GM12878 (cell line): ENCODE data around the gene RNF31. TPM values are rescaled to one million over a fixed set of nuclear protein-coding genes. Genes with fewer than 3 reads are reported as not detected.

Source experiments
- BRCA1 ChIP-seq: IDR thresholded peaks from 2 replicates; pipeline ENCODE4 v1.6.1; 2011; ENCODE audit warnings: low read depth, low read length, improper control_type of control experiment
- CREB1 ChIP-seq: IDR thresholded peaks from 2 replicates; pipeline ENCODE4 v1.6.1; 2012; ENCODE audit warnings: low read depth, mild to moderate bottlenecking, inconsistent platforms
- EZH2 ChIP-seq: IDR thresholded peaks from 2 replicates; pipeline ENCODE4 v1.6.1; 2012; ENCODE audit warnings: low read depth, mild to moderate bottlenecking, control low read depth, inconsistent platforms, low read length, borderline replicate concordance; ENCODE audit not compliant: control insufficient read depth
- FOS ChIP-seq: IDR thresholded peaks from 3 replicates; pipeline ENCODE4 v1.6.1; 2011; ENCODE audit warnings: borderline replicate concordance; ENCODE audit not compliant: insufficient read length; ENCODE audit errors: extremely low read depth
- IKZF2 ChIP-seq, 2 experiments: fragments of 450-650 bp; IDR thresholded peaks; 2 replicates each; pipeline ENCODE4 v1.6.1; 2017; ENCODE audit warnings: mild to moderate bottlenecking in 2 of 2, moderate library complexity in 2 of 2
- LARP7 ChIP-seq: fragments of 450-650 bp; IDR thresholded peaks from 2 replicates; pipeline ENCODE4 v1.6.1; 2017; ENCODE audit warnings: mild to moderate bottlenecking
- NR2C2 ChIP-seq: IDR thresholded peaks from 2 replicates; pipeline ENCODE4 v1.6.1; 2011; ENCODE audit warnings: borderline replicate concordance, low read depth; ENCODE audit not compliant: control insufficient read depth, insufficient read length
- NR2F1 ChIP-seq: fragments of 450-650 bp; conservative IDR thresholded peaks from 2 replicates; pipeline ENCODE4 v1.6.1; 2017; ENCODE audit warnings: mild to moderate bottlenecking
- PAX5 ChIP-seq: IDR thresholded peaks from 2 replicates; pipeline ENCODE4 v1.6.1; 2011; ENCODE audit warnings: low read depth, low read length, borderline replicate concordance
- POLR2AphosphoS5 ChIP-seq: IDR thresholded peaks from 2 replicates; pipeline ENCODE4 v1.6.1; 2011; ENCODE audit warnings: mild to moderate bottlenecking, low read length, inconsistent platforms
- TCF7 ChIP-seq: IDR thresholded peaks from 2 replicates; pipeline ENCODE4 v1.6.1; 2014; ENCODE audit warnings: antibody characterized with exemption, borderline replicate concordance
- polyA plus RNA-seq, 11 experiments: library from polyadenylated mRNA; depleted of rRNA in 4 of 11; unstranded in 6 of 11; stranded (reverse) in 5 of 11; fragments of >200 nt; fragmentation: Nextera tagmentation in 4 of 11; fragmentation: Illumina TruSeq in 1 of 11; extraction: Ambion mirVana in 4 of 11; extraction: Trizol in 1 of 11; gene quantifications; 1 replicate in 1 of 11; 2 replicates in 10 of 11; pipeline versions ENCODE4 v1.2.1 to v1.2.3, GENCODE V29; 2011 to 2016; ENCODE audit warnings: inconsistent platforms in 2 of 11, missing spikeins in 2 of 11, low read depth in 1 of 11
- total RNA-seq, 4 experiments: library from RNA; depleted of rRNA in 3 of 4; stranded (reverse); fragments of >200 nt in 3 of 4; fragmentation: Illumina TruSeq in 1 of 4; extraction: Trizol in 1 of 4; gene quantifications; 2 replicates each; pipeline versions ENCODE4 v1.2.1 to v1.2.3, GENCODE V29; 2013 to 2021
- TF ChIP-seq, protein P1 (sequence below): IDR thresholded peaks from 2 replicates; pipeline ENCODE4 v1.6.1; 2011; ENCODE audit warnings: borderline replicate concordance, low read depth, mild to moderate bottlenecking, moderate library complexity, mixed read lengths, low read length; ENCODE audit not compliant: insufficient read depth; ENCODE audit errors: extremely low read length
- TF ChIP-seq, protein P2 (sequence below): IDR thresholded peaks from 2 replicates; pipeline ENCODE4 v1.6.1; 2011; ENCODE audit warnings: mild to moderate bottlenecking, low read depth, low read length, moderate library complexity; ENCODE audit not compliant: insufficient replicate concordance
- TF ChIP-seq, protein P3 (sequence below): fragments of 450-650 bp; formaldehyde crosslinking; IDR thresholded peaks from 2 replicates; pipeline ENCODE4 v1.4.0; 2022; ENCODE audit warnings: mild to moderate bottlenecking, moderate library complexity
- TF ChIP-seq, protein P4 (sequence below): fragments of 450-650 bp; IDR thresholded peaks from 2 replicates; pipeline ENCODE4 v1.6.1; 2017; ENCODE audit warnings: low read depth, mild to moderate bottlenecking, moderate library complexity
- TF ChIP-seq, protein P5 (sequence below): IDR thresholded peaks from 2 replicates; pipeline ENCODE4 v1.6.1; 2011; ENCODE audit warnings: low read depth, mild to moderate bottlenecking, low read length, moderate library complexity, borderline replicate concordance; ENCODE audit errors: extremely low read depth
- TF ChIP-seq, protein P6 (sequence below): IDR thresholded peaks from 2 replicates; pipeline ENCODE4 v1.6.1; 2012; ENCODE audit warnings: low read depth, low read length, improper control_type of control experiment

Gene RNF31
- total and polyA plus RNA-seq, 10 of the 15 experiments (the other 5 are each of a cell fraction or from before 2014, with no cell fraction given), result 8.5 to 92.7 (median 52.0) TPM

DNA sequence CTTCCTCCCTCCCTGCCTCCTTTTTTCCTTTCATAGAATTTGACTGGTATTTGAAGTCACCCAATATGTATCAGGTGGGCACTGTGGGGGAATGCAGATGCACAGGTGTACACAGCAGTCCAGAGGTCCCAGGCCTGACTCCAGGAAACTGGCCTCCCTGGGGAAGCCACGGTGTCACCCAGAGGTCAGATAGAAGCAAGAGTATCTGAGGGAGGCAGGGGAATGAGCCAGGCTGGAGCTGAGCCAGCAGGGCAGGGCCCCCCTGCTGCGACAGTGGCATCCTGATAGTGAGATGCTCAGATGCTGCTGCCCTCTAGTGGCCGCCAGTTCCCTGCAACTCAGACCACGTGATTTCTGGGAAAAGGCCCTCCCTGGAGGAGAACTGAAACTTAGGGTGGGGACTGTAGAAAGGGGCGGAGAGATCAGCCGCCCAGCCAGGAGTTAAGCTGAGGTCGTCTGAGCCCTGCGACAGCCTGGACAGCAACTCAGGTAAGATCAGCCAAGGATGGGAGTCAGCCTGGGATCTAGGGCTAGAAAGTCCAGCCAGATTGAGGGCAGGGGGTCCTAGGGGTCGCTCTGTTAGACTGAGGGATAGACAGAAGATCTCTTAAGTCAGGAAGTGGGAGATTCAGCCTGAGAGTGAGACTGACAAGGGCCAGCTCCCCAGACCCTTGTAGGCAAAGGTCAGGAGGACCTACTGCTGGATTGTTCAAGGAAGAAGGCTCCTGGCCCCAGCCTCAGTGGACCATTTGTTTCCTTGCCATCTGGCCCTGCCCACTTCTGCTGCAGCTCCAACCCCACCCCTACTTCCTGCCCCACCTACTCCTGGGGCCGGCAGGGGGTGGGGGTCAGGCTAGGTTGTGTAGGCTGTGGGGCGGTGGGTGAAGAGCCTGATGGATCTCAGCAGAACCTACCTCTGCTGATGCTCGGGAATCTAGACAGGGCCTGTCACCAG lies 13.8 kb downstream of the RNF31 start, which contains the start of gene IRF9 (continued):
- TF ChIP-seq BRCA1, result no peak
- TF ChIP-seq, protein P1, sequence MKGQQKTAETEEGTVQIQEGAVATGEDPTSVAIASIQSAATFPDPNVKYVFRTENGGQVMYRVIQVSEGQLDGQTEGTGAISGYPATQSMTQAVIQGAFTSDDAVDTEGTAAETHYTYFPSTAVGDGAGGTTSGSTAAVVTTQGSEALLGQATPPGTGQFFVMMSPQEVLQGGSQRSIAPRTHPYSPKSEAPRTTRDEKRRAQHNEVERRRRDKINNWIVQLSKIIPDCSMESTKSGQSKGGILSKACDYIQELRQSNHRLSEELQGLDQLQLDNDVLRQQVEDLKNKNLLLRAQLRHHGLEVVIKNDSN, result peak; percentile 95
- TF ChIP-seq, protein P2, sequence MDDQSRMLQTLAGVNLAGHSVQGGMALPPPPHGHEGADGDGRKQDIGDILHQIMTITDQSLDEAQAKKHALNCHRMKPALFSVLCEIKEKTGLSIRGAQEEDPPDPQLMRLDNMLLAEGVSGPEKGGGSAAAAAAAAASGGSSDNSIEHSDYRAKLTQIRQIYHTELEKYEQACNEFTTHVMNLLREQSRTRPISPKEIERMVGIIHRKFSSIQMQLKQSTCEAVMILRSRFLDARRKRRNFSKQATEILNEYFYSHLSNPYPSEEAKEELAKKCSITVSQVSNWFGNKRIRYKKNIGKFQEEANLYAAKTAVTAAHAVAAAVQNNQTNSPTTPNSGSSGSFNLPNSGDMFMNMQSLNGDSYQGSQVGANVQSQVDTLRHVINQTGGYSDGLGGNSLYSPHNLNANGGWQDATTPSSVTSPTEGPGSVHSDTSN, result no peak
- peak; percentile 68 for TF ChIP-seq LARP7
- peak; percentile 55; the same call in 1 of the 2 replicates for TF ChIP-seq PAX5
- TF ChIP-seq CREB1, result peak; percentile 74
- TF ChIP-seq, protein P3, sequence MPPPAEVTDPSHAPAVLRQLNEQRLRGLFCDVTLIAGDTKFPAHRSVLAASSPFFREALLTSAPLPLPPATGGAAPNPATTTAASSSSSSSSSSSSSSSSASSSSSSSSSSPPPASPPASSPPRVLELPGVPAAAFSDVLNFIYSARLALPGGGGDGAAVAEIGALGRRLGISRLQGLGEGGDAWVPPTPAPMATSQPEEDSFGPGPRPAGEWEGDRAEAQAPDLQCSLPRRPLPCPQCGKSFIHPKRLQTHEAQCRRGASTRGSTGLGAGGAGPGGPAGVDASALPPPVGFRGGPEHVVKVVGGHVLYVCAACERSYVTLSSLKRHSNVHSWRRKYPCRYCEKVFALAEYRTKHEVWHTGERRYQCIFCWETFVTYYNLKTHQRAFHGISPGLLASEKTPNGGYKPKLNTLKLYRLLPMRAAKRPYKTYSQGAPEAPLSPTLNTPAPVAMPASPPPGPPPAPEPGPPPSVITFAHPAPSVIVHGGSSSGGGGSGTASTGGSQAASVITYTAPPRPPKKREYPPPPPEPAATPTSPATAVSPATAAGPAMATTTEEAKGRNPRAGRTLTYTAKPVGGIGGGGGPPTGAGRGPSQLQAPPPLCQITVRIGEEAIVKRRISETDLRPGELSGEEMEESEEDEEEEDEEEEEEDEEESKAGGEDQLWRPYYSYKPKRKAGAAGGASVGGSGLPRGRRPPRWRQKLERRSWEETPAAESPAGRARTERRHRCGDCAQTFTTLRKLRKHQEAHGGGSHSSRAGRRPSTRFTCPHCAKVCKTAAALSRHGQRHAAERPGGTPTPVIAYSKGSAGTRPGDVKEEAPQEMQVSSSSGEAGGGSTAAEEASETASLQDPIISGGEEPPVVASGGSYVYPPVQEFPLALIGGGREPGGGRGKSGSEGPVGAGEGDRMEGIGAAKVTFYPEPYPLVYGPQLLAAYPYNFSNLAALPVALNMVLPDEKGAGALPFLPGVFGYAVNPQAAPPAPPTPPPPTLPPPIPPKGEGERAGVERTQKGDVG, result no peak
- peak; percentile 51 to 75 for TF ChIP-seq IKZF2 (IDR thresholded peaks at IDR 0.05)
- no peak for TF ChIP-seq NR2C2
- peak; percentile 41; the same call in 1 of the 2 replicates for TF ChIP-seq TCF7
- TF ChIP-seq, protein P4, sequence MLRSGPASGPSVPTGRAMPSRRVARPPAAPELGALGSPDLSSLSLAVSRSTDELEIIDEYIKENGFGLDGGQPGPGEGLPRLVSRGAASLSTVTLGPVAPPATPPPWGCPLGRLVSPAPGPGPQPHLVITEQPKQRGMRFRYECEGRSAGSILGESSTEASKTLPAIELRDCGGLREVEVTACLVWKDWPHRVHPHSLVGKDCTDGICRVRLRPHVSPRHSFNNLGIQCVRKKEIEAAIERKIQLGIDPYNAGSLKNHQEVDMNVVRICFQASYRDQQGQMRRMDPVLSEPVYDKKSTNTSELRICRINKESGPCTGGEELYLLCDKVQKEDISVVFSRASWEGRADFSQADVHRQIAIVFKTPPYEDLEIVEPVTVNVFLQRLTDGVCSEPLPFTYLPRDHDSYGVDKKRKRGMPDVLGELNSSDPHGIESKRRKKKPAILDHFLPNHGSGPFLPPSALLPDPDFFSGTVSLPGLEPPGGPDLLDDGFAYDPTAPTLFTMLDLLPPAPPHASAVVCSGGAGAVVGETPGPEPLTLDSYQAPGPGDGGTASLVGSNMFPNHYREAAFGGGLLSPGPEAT, result peak; percentile 73
- TF ChIP-seq POLR2AphosphoS5, result peak; percentile 99
- no peak for TF ChIP-seq FOS
- TF ChIP-seq, protein P5, sequence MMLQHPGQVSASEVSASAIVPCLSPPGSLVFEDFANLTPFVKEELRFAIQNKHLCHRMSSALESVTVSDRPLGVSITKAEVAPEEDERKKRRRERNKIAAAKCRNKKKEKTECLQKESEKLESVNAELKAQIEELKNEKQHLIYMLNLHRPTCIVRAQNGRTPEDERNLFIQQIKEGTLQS, result peak; percentile 92
- peak; percentile 82 for TF ChIP-seq NR2F1
- TF ChIP-seq, protein P6, sequence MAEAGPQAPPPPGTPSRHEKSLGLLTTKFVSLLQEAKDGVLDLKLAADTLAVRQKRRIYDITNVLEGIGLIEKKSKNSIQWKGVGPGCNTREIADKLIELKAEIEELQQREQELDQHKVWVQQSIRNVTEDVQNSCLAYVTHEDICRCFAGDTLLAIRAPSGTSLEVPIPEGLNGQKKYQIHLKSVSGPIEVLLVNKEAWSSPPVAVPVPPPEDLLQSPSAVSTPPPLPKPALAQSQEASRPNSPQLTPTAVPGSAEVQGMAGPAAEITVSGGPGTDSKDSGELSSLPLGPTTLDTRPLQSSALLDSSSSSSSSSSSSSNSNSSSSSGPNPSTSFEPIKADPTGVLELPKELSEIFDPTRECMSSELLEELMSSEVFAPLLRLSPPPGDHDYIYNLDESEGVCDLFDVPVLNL, result no peak
- no peak for TF ChIP-seq EZH2
